HepG2 (cell line): ENCODE results near the gene ATP6V1G2. TPM values are rescaled to one million over a fixed set of nuclear protein-coding genes. Genes with fewer than 3 reads are reported as not detected.
A peak's percentile ranks its signal among the peaks of the same experiment; 100 is the strongest.

Source experiments
- ATAC-seq: fragments of 200-7000 bp; cut with Tn5 transposase; 3 replicates; pipeline ENCODE4 v1.9.1; 2020; ENCODE audit warnings: mild to moderate bottlenecking, moderate library complexity
- BruUV-seq: library from RNA; stranded (reverse); fragments of 400-500 nt; replicated peaks from 2 replicates; lab custom pipeline; 2021; lab: Mats Ljungman, UMichigan
- CTCF ChIA-PET: fragments of 300-600 bp; formaldehyde crosslinking; extraction: SDS; loops from one replicate; lab custom pipeline; 2021; ENCODE audit warnings: low total read pairs, inconsistent platforms, low intra/inter-chr PET ratio; lab: Yijun Ruan, JAX
- POLR2A ChIA-PET: fragments of 350-600 bp; sonication (Branson Sonifier 250); formaldehyde crosslinking; loops from one replicate; lab custom pipeline; 2020; ENCODE audit warnings: antibody characterized with exemption, inconsistent platforms; lab: Yijun Ruan, JAX
- DNase-seq: peaks from one replicate; pipeline ENCODE4 v3.0.0-alpha.2; 2015; ENCODE audit warnings: low spot score
- FAIRE-seq: peaks from 3 replicates; lab custom pipeline; 2011; peaks lifted over from hg19 to GRCh38; lab: Jason Lieb, UNC
- H2AFZ ChIP-seq: one replicate; pipeline ENCODE4 v1.6.1; 2011; ENCODE audit warnings: low read length, inconsistent platforms
- H3K27ac ChIP-seq: fragments of 300-600 bp; 3 replicates; pipeline ENCODE4 v1.8.0; 2011; ENCODE audit warnings: mixed run types, mild to moderate bottlenecking, mixed read lengths, low read length, inconsistent platforms; ENCODE audit not compliant: insufficient read depth; ENCODE audit errors: extremely low read length
- H3K27me3 ChIP-seq, 2 experiments: fragments of 200-600 bp in 1 of 2; 2 replicates in 1 of 2; 3 replicates in 1 of 2; pipeline versions ENCODE4 v1.6.0 to v1.8.0; 2011; ENCODE audit warnings: low read length in 2 of 2, mild to moderate bottlenecking in 2 of 2, moderate library complexity in 2 of 2, inconsistent platforms in 1 of 2; ENCODE audit not compliant: insufficient read depth in 2 of 2, control insufficient read depth in 1 of 2
- H3K36me3 ChIP-seq, 2 experiments: fragments of 200-600 bp in 1 of 2; replicated peaks in 1 of 2; 2 replicates in 1 of 2; 3 replicates in 1 of 2; pipeline versions ENCODE4 v1.5.1 to v1.8.0; 2011; ENCODE audit warnings: low read length in 2 of 2, inconsistent platforms in 1 of 2; ENCODE audit not compliant: insufficient read depth in 2 of 2, control insufficient read depth in 1 of 2
- H3K4me1 ChIP-seq: 2 replicates; pipeline ENCODE4 v1.5.1; 2012; ENCODE audit warnings: low read length, inconsistent platforms; ENCODE audit not compliant: insufficient read depth
- H3K4me2 ChIP-seq: 2 replicates; pipeline ENCODE4 v1.6.0; 2011; ENCODE audit warnings: low read depth, low read length, inconsistent platforms
- H3K4me3 ChIP-seq, 3 experiments: fragments of 200-600 bp in 1 of 3; sonication (generic), shearing (Covaris generic) in 1 of 3; replicated peaks in 1 of 3; 2 replicates each; pipeline ENCODE4 v1.5.1; 2011 to 2016; ENCODE audit warnings: low read length in 3 of 3, inconsistent platforms in 2 of 3, low read depth in 2 of 3, mild to moderate bottlenecking in 2 of 3, control low read depth in 1 of 3, mixed read lengths in 1 of 3; ENCODE audit not compliant: insufficient read depth in 1 of 3
- H3K79me2 ChIP-seq: one replicate; pipeline ENCODE4 v1.6.1; 2011; ENCODE audit warnings: low read length, inconsistent platforms; ENCODE audit not compliant: insufficient read depth
- H3K9ac ChIP-seq: 2 replicates; pipeline ENCODE4 v1.6.0; 2011; ENCODE audit warnings: mild to moderate bottlenecking, low read depth, low read length, inconsistent platforms; ENCODE audit not compliant: insufficient read depth
- H3K9me3 ChIP-seq: 2 replicates; pipeline ENCODE4 v1.5.1; 2012; ENCODE audit warnings: mild to moderate bottlenecking, low read length
- H4K20me1 ChIP-seq: 2 replicates; pipeline ENCODE4 v1.6.0; 2011; ENCODE audit warnings: inconsistent platforms, mild to moderate bottlenecking, low read length, moderate library complexity; ENCODE audit not compliant: insufficient read depth
- CTCF ChIP-seq: sonication (generic); formaldehyde crosslinking; IDR thresholded peaks from 2 replicates; pipeline ENCODE4 v1.5.0; 2020; ENCODE audit warnings: mild to moderate bottlenecking, missing genetic modification reagents, moderate library complexity
- FOXJ3 ChIP-seq: sonication (generic); formaldehyde crosslinking; IDR thresholded peaks from 2 replicates; pipeline ENCODE4 v1.4.0; 2020; ENCODE audit warnings: missing genetic modification reagents, mild to moderate bottlenecking, borderline replicate concordance
- MIER3 ChIP-seq: IDR thresholded peaks from 2 replicates; pipeline ENCODE4 v1.6.1; 2016; ENCODE audit warnings: missing compliant biosample characterization, borderline replicate concordance
- NR2F6 ChIP-seq, 2 experiments: IDR thresholded peaks; 2 replicates each; pipeline ENCODE4 v1.6.1; 2016; ENCODE audit warnings: antibody characterized with exemption in 1 of 2, mild to moderate bottlenecking in 1 of 2
- PITX1 ChIP-seq: sonication (generic); formaldehyde crosslinking; IDR thresholded peaks from 2 replicates; pipeline ENCODE4 v1.5.1; 2020; ENCODE audit warnings: mild to moderate bottlenecking, missing genetic modification reagents
- RORA ChIP-seq: sonication (generic); formaldehyde crosslinking; IDR thresholded peaks from 2 replicates; pipeline ENCODE4 v1.5.0; 2020; ENCODE audit warnings: mild to moderate bottlenecking, missing genetic modification reagents, moderate library complexity
- ZNF337 ChIP-seq: sonication (generic); formaldehyde crosslinking; IDR thresholded peaks from 2 replicates; pipeline ENCODE4 v1.5.1; 2020; ENCODE audit warnings: missing genetic modification reagents, low read depth, mild to moderate bottlenecking, borderline replicate concordance
- ZNF441 ChIP-seq: sonication (generic); formaldehyde crosslinking; IDR thresholded peaks from 2 replicates; pipeline ENCODE4 v1.7.0; 2021; ENCODE audit warnings: missing genetic modification reagents, borderline replicate concordance
- ZSCAN20 ChIP-seq: sonication (generic); formaldehyde crosslinking; IDR thresholded peaks from 2 replicates; pipeline ENCODE4 v1.4.0; 2020; ENCODE audit warnings: missing genetic modification reagents, mild to moderate bottlenecking, borderline replicate concordance
- WGBS: methylation state at CpG from one replicate; pipeline ENCODE4 v1.1.6; 2017; ENCODE audit warnings: low lambda C conversion rate; 5-methylcytosine and 5-hydroxymethylcytosine counted together
- in situ Hi-C: cut with HindIII; loops from 2 replicates; pipeline ENCODE4 v1.10.0; 2017; ENCODE audit warnings: low pct_unique_long_range_greater_than_20kb; ENCODE audit not compliant: extremely low pct_ligation_motif_present
- intact Hi-C: fragments of 100-400 bp; cut with micrococcal nuclease; formaldehyde crosslinking; loops from one replicate; pipeline ENCODE4 v1.10.0; 2022; ENCODE audit not compliant: unreplicated experiment
- polyA plus RNA-seq, 8 experiments: library from polyadenylated mRNA; depleted of rRNA in 3 of 8; stranded (reverse) in 7 of 8; unstranded in 1 of 8; fragments of >200 nt; fragmentation: Illumina TruSeq in 4 of 8; extraction: Trizol in 4 of 8; gene quantifications; 2 replicates each; pipeline versions ENCODE4 v1.2.1 to v1.2.3, GENCODE V29; 2011 to 2016; ENCODE audit warnings: low read depth in 4 of 8, missing spikeins in 1 of 8, mixed read lengths in 1 of 8; ENCODE audit not compliant: insufficient read depth in 1 of 8
- total RNA-seq, 5 experiments: library from RNA; depleted of rRNA; stranded (reverse); fragments of >200 nt; fragmentation: Illumina TruSeq; extraction: Trizol; gene quantifications; 2 replicates each; pipeline ENCODE4 v1.2.3, GENCODE V29; 2016; ENCODE audit warnings: low read depth in 1 of 5
- TF ChIP-seq, protein P1 (sequence below): sonication (generic); formaldehyde crosslinking; IDR thresholded peaks from 2 replicates; pipeline ENCODE4 v1.4.0; 2020; ENCODE audit warnings: mild to moderate bottlenecking, missing genetic modification reagents, borderline replicate concordance
- TF ChIP-seq, protein P2 (sequence below): sonication (generic); formaldehyde crosslinking; IDR thresholded peaks from 2 replicates; pipeline ENCODE4 v1.4.0; 2020; ENCODE audit warnings: mild to moderate bottlenecking, missing genetic modification reagents

Gene ATP6V1G2
- total and polyA plus RNA-seq, 2 of the 13 experiments (the other 11 are each of a cell fraction or from before 2014, with no cell fraction given) = 0.27 to 0.83 TPM

DNA sequence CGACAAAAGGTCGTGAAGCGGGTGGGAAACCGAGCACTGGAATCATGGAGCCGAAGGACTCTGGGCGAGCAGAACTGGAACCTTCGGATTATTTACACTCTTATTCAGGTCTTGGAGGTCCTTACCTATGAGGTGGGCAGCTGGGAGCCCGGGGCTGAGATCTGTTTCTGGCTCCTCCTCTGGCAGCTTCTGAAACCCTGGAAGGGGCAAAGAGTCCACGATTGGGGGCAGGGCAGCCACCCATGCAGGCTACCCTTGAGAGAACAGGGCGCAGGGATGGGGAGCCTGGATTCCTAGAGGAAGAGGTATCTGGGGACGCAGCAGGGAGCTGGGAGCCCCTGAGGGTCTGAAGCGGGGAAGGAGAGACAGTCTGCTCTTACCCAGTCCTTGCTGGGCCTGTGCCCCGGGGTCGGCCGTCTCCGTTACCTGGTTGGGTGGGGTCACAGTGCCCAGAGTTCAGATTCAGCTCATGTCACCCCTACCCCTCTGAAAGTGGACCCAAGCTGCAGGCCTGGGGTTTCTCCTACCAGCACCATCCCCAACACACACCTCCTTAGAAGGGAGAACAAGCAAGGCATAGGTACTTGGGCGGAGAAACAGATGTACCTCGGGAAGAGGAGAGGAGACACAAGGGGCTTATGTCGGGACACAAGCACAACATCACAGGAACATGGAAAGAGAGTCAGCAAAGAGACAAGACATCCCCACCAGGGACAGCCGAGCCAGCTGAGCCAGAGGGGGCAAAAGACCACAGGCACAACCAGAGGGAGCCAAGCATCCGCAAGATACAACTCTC, 35.2 kb upstream of the ATP6V1G2 start:
- DNase-seq (no peak), ATAC-seq (peak; percentile 26), FAIRE-seq (no peak)
- in situ Hi-C loops (no loop called here), intact Hi-C loops (loop anchor here (1.0 to 5.0 kb wide), 3 partner anchors 17 to 34 kb away; partner anchors contain the start of genes ATP6V1G2 and NFKBIL1)
- H3K79me2 ChIP-seq = no peaks in the 10 kb centered on the region
- H3K9me3 ChIP-seq = no peaks in the 10 kb centered on the region
- ChIA-PET CTCF (interaction anchor here (1.1 to 3.2 kb wide), 5 partner anchors 15 to 1215 kb away, joined by 3 to 35 read pairs (median 5); partner anchors contain the start of gene NFKBIL1), POLR2A (interaction anchor here (1.2 to 2.8 kb wide), 3 partner anchors 17 to 52 kb away, joined by 3 to 15 read pairs (median 8); partner anchors contain the start of gene DDX39B)
- WGBS = 7% methylated on average over 21 of the region's 21 CpGs
- peak overlapping the region; percentile 99 for H3K4me2 ChIP-seq
- peak overlapping the region; percentile 67 to 88 (median 78) for H3K4me3 ChIP-seq
- no peaks in the 10 kb centered on the region for H4K20me1 ChIP-seq
- BruUV-seq = no TSS peak
- H2AFZ ChIP-seq = peak overlapping the region; percentile 64
- H3K4me1 ChIP-seq = peaks cover 25% of the 10 kb centered on the region
- no peaks in the 10 kb centered on the region for H3K36me3 ChIP-seq
- H3K27ac ChIP-seq = no peak overlapping the region
- H3K9ac ChIP-seq = peak overlapping the region; percentile 65
- H3K27me3 ChIP-seq = peaks cover 8 to 64% of the 10 kb centered on the region in 2 experiments; a peak in 4 of 5 replicates
- TF ChIP-seq, protein P1, sequence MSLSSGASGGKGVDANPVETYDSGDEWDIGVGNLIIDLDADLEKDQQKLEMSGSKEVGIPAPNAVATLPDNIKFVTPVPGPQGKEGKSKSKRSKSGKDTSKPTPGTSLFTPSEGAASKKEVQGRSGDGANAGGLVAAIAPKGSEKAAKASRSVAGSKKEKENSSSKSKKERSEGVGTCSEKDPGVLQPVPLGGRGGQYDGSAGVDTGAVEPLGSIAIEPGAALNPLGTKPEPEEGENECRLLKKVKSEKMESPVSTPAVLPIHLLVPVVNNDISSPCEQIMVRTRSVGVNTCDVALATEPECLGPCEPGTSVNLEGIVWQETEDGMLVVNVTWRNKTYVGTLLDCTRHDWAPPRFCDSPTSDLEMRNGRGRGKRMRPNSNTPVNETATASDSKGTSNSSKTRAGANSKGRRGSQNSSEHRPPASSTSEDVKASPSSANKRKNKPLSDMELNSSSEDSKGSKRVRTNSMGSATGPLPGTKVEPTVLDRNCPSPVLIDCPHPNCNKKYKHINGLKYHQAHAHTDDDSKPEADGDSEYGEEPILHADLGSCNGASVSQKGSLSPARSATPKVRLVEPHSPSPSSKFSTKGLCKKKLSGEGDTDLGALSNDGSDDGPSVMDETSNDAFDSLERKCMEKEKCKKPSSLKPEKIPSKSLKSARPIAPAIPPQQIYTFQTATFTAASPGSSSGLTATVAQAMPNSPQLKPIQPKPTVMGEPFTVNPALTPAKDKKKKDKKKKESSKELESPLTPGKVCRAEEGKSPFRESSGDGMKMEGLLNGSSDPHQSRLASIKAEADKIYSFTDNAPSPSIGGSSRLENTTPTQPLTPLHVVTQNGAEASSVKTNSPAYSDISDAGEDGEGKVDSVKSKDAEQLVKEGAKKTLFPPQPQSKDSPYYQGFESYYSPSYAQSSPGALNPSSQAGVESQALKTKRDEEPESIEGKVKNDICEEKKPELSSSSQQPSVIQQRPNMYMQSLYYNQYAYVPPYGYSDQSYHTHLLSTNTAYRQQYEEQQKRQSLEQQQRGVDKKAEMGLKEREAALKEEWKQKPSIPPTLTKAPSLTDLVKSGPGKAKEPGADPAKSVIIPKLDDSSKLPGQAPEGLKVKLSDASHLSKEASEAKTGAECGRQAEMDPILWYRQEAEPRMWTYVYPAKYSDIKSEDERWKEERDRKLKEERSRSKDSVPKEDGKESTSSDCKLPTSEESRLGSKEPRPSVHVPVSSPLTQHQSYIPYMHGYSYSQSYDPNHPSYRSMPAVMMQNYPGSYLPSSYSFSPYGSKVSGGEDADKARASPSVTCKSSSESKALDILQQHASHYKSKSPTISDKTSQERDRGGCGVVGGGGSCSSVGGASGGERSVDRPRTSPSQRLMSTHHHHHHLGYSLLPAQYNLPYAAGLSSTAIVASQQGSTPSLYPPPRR (CRISPR knock-in tag) = peak; percentile 8; the same call in 1 of the 2 replicates
- no peak for TF ChIP-seq ZNF441 (CRISPR knock-in tag)
- no peak for TF ChIP-seq MIER3 (CRISPR knock-in tag)
- TF ChIP-seq RORA (CRISPR knock-in tag) = no peak
- TF ChIP-seq FOXJ3 (CRISPR knock-in tag) = 0 out of 2 replicates have a peak, but pooled peaks have one; percentile 11
- TF ChIP-seq CTCF (CRISPR knock-in tag) = 0 out of 2 replicates have a peak, but pooled peaks have one; percentile 14
- 0 out of 2 replicates have a peak, but pooled peaks have one; percentile 7 for TF ChIP-seq NR2F6 (IDR thresholded peaks at IDR 0.05)
- no peak for TF ChIP-seq NR2F6 (CRISPR knock-in tag; IDR thresholded peaks at IDR 0.05)
- TF ChIP-seq ZNF337 (CRISPR knock-in tag) = no peak
- TF ChIP-seq ZSCAN20 = peak; percentile 17; the same call in 1 of the 2 replicates
- TF ChIP-seq, protein P2, sequence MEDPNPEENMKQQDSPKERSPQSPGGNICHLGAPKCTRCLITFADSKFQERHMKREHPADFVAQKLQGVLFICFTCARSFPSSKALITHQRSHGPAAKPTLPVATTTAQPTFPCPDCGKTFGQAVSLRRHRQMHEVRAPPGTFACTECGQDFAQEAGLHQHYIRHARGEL (CRISPR knock-in tag) = no peak
- TF ChIP-seq PITX1 (CRISPR knock-in tag) = peak; percentile 6; the same call in 1 of the 2 replicates
